K562 (cell line): ENCODE measurements around the gene MAP3K2.

Experiments
- ATF7 ChIP-seq: fragments of 450-650 bp; IDR thresholded peaks from 2 replicates; pipeline ENCODE4 v1.7.1; 2014; ENCODE audit warnings: mild to moderate bottlenecking, moderate library complexity
- CHD2 ChIP-seq: IDR thresholded peaks from 2 replicates; pipeline ENCODE4 v1.6.1; 2011; ENCODE audit warnings: low read depth, low read length
- CTCF ChIP-seq, 3 experiments: IDR thresholded peaks in 2 of 3; conservative IDR thresholded peaks in 1 of 3; 2 replicates each; pipeline ENCODE4 v1.5.1; 2011 to 2012; ENCODE audit warnings: low read length in 3 of 3, mild to moderate bottlenecking in 3 of 3, control low read depth in 2 of 3, improper control_type of control experiment in 1 of 3, inconsistent platforms in 1 of 3, low read depth in 1 of 3, mixed read lengths in 1 of 3, moderate library complexity in 1 of 3; ENCODE audit not compliant: insufficient read depth in 2 of 3
- ELF2 ChIP-seq: fragments of 250-450 bp; sonication (Bioruptor Pico); IDR thresholded peaks from 2 replicates; pipeline ENCODE4 v1.5.0; 2021; ENCODE audit warnings: mild to moderate bottlenecking
- FIP1L1 ChIP-seq: fragments of 200-400 bp; formaldehyde crosslinking; IDR thresholded peaks from 2 replicates; pipeline ENCODE4 v1.6.1; 2018; ENCODE audit warnings: mild to moderate bottlenecking, low read depth, low read length; ENCODE audit not compliant: poor library complexity, severe bottlenecking
- HMGXB4 ChIP-seq: sonication (generic); formaldehyde crosslinking; IDR thresholded peaks from 2 replicates; pipeline ENCODE4 v1.8.1; 2023; ENCODE audit warnings: mild to moderate bottlenecking, missing genetic modification reagents
- MXI1 ChIP-seq: IDR thresholded peaks from 2 replicates; pipeline ENCODE4 v1.6.1; 2011; ENCODE audit warnings: low read depth, mild to moderate bottlenecking, improper control_type of control experiment, low read length
- POLR2A ChIP-seq: fragments of 450-650 bp; conservative IDR thresholded peaks from 2 replicates; pipeline ENCODE4 v1.6.1; 2016
- POLR2G ChIP-seq: fragments of 200-400 bp; formaldehyde crosslinking; IDR thresholded peaks from 2 replicates; pipeline ENCODE4 v1.6.1; 2017; ENCODE audit warnings: low read depth, mild to moderate bottlenecking, antibody characterized with exemption, low read length, moderate library complexity
- PRPF4 ChIP-seq: fragments of 200-400 bp; formaldehyde crosslinking; IDR thresholded peaks from one replicate; pipeline ENCODE4 v1.6.1; 2017; ENCODE audit warnings: low read length, low read depth, mild to moderate bottlenecking; ENCODE audit not compliant: insufficient read depth, poor library complexity, severe bottlenecking
- SP1 ChIP-seq: sonication (generic); formaldehyde crosslinking; IDR thresholded peaks from 2 replicates; pipeline ENCODE4 v1.8.1; 2022; ENCODE audit warnings: mild to moderate bottlenecking, missing genetic modification reagents
- XRCC4 ChIP-seq: IDR thresholded peaks from one replicate; pipeline ENCODE4 v1.6.1; 2011; ENCODE audit not compliant: insufficient read depth, insufficient read length; ENCODE audit errors: extremely low read depth
- TF ChIP-seq, protein P1 (sequence below): IDR thresholded peaks from 3 replicates; pipeline ENCODE4 v1.6.1; 2011; ENCODE audit warnings: borderline replicate concordance, mild to moderate bottlenecking, moderate library complexity; ENCODE audit not compliant: insufficient read length; ENCODE audit errors: extremely low read depth
- TF ChIP-seq, protein P2 (sequence below): sonication (generic); formaldehyde crosslinking; IDR thresholded peaks from 2 replicates; pipeline ENCODE4 v1.5.0; 2020; ENCODE audit warnings: missing genetic modification reagents

DNA sequence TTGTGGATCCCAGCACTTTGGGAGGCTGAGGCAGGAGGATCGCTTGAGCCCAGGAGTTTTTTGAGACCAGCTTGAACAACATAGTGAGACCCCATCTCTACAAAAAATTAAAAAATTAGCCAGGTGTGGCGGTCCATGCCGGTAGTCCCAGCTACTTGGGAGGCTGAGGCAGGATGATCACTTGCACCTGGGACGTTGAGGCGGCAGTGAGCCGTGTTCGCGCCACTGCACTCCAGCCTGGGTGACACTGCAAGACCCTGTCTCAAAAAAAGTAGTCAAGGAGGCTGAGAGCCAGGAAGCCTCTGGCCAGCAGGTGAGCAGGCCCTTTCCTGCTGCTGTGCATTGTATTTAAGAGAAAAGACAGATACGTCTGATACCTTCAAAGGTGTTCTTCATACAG lies 19.3 kb upstream of the MAP3K2 start:
- no peak for TF ChIP-seq PRPF4
- TF ChIP-seq CTCF (IDR thresholded peaks at IDR 0.05 in 2 of 3, conservative IDR thresholded peaks at IDR 0.05 in 1 of 3; ENCODE audit: insufficient read depth in 2 of 3, low read depth in 1 of 3, low read length in 3 of 3): no peak
- TF ChIP-seq HMGXB4: no peak
- no peak for TF ChIP-seq ATF7
- no peak for TF ChIP-seq SP1 (CRISPR knock-in tag)
- no peak for TF ChIP-seq XRCC4
- TF ChIP-seq POLR2G: no peak
- no peak for TF ChIP-seq ELF2 (CRISPR knock-in tag)
- no peak for TF ChIP-seq FIP1L1
- TF ChIP-seq, protein P1, sequence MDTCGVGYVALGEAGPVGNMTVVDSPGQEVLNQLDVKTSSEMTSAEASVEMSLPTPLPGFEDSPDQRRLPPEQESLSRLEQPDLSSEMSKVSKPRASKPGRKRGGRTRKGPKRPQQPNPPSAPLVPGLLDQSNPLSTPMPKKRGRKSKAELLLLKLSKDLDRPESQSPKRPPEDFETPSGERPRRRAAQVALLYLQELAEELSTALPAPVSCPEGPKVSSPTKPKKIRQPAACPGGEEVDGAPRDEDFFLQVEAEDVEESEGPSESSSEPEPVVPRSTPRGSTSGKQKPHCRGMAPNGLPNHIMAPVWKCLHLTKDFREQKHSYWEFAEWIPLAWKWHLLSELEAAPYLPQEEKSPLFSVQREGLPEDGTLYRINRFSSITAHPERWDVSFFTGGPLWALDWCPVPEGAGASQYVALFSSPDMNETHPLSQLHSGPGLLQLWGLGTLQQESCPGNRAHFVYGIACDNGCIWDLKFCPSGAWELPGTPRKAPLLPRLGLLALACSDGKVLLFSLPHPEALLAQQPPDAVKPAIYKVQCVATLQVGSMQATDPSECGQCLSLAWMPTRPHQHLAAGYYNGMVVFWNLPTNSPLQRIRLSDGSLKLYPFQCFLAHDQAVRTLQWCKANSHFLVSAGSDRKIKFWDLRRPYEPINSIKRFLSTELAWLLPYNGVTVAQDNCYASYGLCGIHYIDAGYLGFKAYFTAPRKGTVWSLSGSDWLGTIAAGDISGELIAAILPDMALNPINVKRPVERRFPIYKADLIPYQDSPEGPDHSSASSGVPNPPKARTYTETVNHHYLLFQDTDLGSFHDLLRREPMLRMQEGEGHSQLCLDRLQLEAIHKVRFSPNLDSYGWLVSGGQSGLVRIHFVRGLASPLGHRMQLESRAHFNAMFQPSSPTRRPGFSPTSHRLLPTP: no peak
- no peak for TF ChIP-seq CHD2
- TF ChIP-seq POLR2A: no peak
- no peak for TF ChIP-seq MXI1
- TF ChIP-seq, protein P2, sequence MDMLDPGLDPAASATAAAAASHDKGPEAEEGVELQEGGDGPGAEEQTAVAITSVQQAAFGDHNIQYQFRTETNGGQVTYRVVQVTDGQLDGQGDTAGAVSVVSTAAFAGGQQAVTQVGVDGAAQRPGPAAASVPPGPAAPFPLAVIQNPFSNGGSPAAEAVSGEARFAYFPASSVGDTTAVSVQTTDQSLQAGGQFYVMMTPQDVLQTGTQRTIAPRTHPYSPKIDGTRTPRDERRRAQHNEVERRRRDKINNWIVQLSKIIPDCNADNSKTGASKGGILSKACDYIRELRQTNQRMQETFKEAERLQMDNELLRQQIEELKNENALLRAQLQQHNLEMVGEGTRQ (CRISPR knock-in tag): no peak
